DMS79 treated with DMSO at 0.1 percent for 48 hours (cell line): ENCODE measurements around the gene C9orf57.
"Not testable (repeated sequence)": the region's sequence is repeated elsewhere in the genome, so short reads cannot be mapped to it uniquely, and the experiment has no call there.

Experiments used
- DNase-seq: peaks from one replicate; lab custom pipeline; 2025; lab: John Stamatoyannopoulos, UW

C9orf57 gene

GRCh38 chr9:72023596-72023995, 36.8 kb downstream of the C9orf57 start:
- DNase-seq: no peak

DNA sequence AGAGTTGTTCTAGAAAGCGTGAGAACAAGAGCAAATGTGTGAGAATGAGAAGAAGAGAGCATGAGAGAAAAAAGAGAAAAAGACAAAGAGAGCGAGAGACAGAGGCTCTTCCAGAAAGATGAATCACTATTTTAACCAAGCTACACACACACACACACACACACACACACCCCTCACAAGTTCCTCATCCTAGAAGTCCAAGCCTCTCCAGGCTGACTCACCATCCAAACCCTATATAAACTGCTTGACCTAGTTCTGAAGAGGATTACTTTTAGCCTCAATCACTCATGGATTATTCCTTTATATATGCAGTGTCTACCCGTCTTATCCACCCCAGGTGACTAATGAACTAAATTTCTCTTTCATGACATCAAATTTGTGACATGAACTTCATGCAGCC, 37.6 kb downstream of the C9orf57 start:
- no peak for DNase-seq

GRCh38 chr9:72013292-72013760, 47.1 kb downstream of the C9orf57 start:
- no peak for DNase-seq

GRCh38 chr9:72012646-72013045, 47.8 kb downstream of the C9orf57 start:
- DNase-seq: no peak

GRCh38 chr9:72007726-72008125, 52.7 kb downstream of the C9orf57 start:
- DNase-seq: not testable (repeated sequence)

GRCh38 chr9:72006501-72006900, 53.9 kb downstream of the C9orf57 start:
- DNase-seq: no peak

DNA sequence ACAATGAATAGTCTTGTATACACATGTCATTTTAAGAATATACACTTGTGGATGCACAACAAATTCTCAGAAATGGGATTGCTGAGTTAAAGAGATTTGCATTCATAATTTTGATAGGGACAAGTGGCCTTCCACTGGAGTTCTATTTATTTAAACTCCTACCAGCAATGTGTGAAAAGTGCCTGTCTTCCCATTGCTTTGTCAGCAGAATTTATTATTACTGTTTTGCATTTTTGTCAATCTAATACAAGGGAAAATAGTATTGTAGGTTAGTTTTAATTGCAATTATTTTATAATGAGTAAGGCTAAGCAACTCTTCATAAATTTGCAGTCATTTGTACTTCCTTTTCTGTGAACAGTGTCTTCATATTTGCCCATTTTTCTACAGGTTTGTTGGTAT, 55.0 kb downstream of the C9orf57 start:
- no peak for DNase-seq
